GM12878 (cell line): Measurements from ENCODE around the gene SOBP. TPM values are rescaled to one million over a fixed set of nuclear protein-coding genes. Genes with fewer than 3 reads are reported as not detected.

Source experiments
- ATF7 ChIP-seq: fragments of 450-650 bp; IDR thresholded peaks from 2 replicates; pipeline ENCODE4 v1.6.1; 2016; ENCODE audit warnings: low read depth, mild to moderate bottlenecking
- BCL3 ChIP-seq: IDR thresholded peaks from 2 replicates; pipeline ENCODE4 v1.6.1; 2011; ENCODE audit warnings: borderline replicate concordance, low read depth, mild to moderate bottlenecking, moderate library complexity, low read length; ENCODE audit not compliant: insufficient read depth, poor library complexity, severe bottlenecking
- CBFB ChIP-seq: IDR thresholded peaks from 2 replicates; pipeline ENCODE4 v1.6.1; 2016; ENCODE audit warnings: antibody characterized with exemption, low read depth
- CBX5 ChIP-seq: sonication (generic); IDR thresholded peaks from 2 replicates; pipeline ENCODE4 v1.6.1; 2016; ENCODE audit warnings: low read depth, moderate library complexity, mild to moderate bottlenecking, inconsistent platforms
- EP300 ChIP-seq, 2 experiments: fragments of 150-350 bp in 1 of 2; IDR thresholded peaks; 2 replicates each; pipeline ENCODE4 v1.6.1; 2011 to 2012; ENCODE audit warnings: low read depth in 2 of 2, low read length in 2 of 2, borderline replicate concordance in 1 of 2, improper control_type of control experiment in 1 of 2, inconsistent platforms in 1 of 2; ENCODE audit not compliant: control insufficient read depth in 1 of 2
- IKZF2 ChIP-seq, 2 experiments: fragments of 450-650 bp; IDR thresholded peaks; 2 replicates each; pipeline ENCODE4 v1.6.1; 2017; ENCODE audit warnings: mild to moderate bottlenecking in 2 of 2, moderate library complexity in 2 of 2
- NFYB ChIP-seq: IDR thresholded peaks from 2 replicates; pipeline ENCODE4 v1.6.1; 2011; ENCODE audit warnings: low read depth, mild to moderate bottlenecking, low read length, improper control_type of control experiment, moderate library complexity; ENCODE audit not compliant: insufficient read depth
- PAX5 ChIP-seq: IDR thresholded peaks from 2 replicates; pipeline ENCODE4 v1.6.1; 2011; ENCODE audit warnings: low read depth, low read length, borderline replicate concordance
- RELB ChIP-seq: fragments of 450-650 bp; IDR thresholded peaks from 2 replicates; pipeline ENCODE4 v1.6.1; 2017; ENCODE audit warnings: low read depth, mild to moderate bottlenecking, moderate library complexity
- TBL1XR1 ChIP-seq: IDR thresholded peaks from 2 replicates; pipeline ENCODE4 v1.6.1; 2012; ENCODE audit warnings: low read depth, low read length, improper control_type of control experiment
- TCF12 ChIP-seq: IDR thresholded peaks from 2 replicates; pipeline ENCODE4 v1.6.1; 2011; ENCODE audit warnings: low read depth, mild to moderate bottlenecking, low read length
- polyA plus RNA-seq, 11 experiments: library from polyadenylated mRNA; depleted of rRNA in 4 of 11; unstranded in 6 of 11; stranded (reverse) in 5 of 11; fragments of >200 nt; fragmentation: Nextera tagmentation in 4 of 11; fragmentation: Illumina TruSeq in 1 of 11; extraction: Ambion mirVana in 4 of 11; extraction: Trizol in 1 of 11; gene quantifications; 1 replicate in 1 of 11; 2 replicates in 10 of 11; pipeline versions ENCODE4 v1.2.1 to v1.2.3, GENCODE V29; 2011 to 2016; ENCODE audit warnings: inconsistent platforms in 2 of 11, missing spikeins in 2 of 11, low read depth in 1 of 11
- total RNA-seq, 4 experiments: library from RNA; depleted of rRNA in 3 of 4; stranded (reverse); fragments of >200 nt in 3 of 4; fragmentation: Illumina TruSeq in 1 of 4; extraction: Trizol in 1 of 4; gene quantifications; 2 replicates each; pipeline versions ENCODE4 v1.2.1 to v1.2.3, GENCODE V29; 2013 to 2021

Gene SOBP
- total and polyA plus RNA-seq, 10 of the 15 experiments (the other 5 are each of a cell fraction or from before 2014, with no cell fraction given) = 0.49 to 1.9 (median 0.78) TPM

- TF ChIP-seq IKZF2 (IDR thresholded peaks at IDR 0.05) (peak in 1 of 2 experiments; percentile 61; a peak in 2 of 4 replicates), CBFB (peak; percentile 64; the same call in 1 of the 2 replicates), CBX5 (0 out of 2 replicates have a peak, but pooled peaks have one; percentile 20), TCF12 (0 out of 2 replicates have a peak, but pooled peaks have one; percentile 20), PAX5 (peak; percentile 83; the same call in 1 of the 2 replicates), RELB (0 out of 2 replicates have a peak, but pooled peaks have one; percentile 31), ATF7 (peak; percentile 58; the same call in 1 of the 2 replicates), BCL3 (no peak), TBL1XR1 (peak; percentile 53; the same call in 1 of the 2 replicates), EP300 (IDR thresholded peaks at IDR 0.05; ENCODE audit: borderline replicate concordance in 1 of 2, control insufficient read depth in 1 of 2, low read depth in 2 of 2, low read length in 2 of 2) (peak; percentile 22 to 34; a peak in 1 of 4 replicates), NFYB (peak; percentile 31; the same call in 1 of the 2 replicates)
These were observed 128.8 kb downstream of the SOBP start (continued) for GRCh38 chr6:107618672-107619071.
